Activated CD4-positive, alpha-beta memory T cell treated with anti-CD3 and anti-CD28 coated beads for 36 hours (primary cell): ENCODE measurements around the gene R3HDML. TPM values are rescaled to one million over a fixed set of nuclear protein-coding genes. Genes with fewer than 3 reads are reported as not detected.

Experiments
- CTCF ChIA-PET: fragments of 350-600 bp; sonication (Branson Sonifier 250); formaldehyde crosslinking; loops from one replicate; lab custom pipeline; 2021; ENCODE audit warnings: antibody characterized with exemption, inconsistent platforms; lab: Charles Lee
- POLR2A ChIA-PET: fragments of 350-600 bp; sonication (Branson Sonifier 250); formaldehyde crosslinking; loops from one replicate; lab custom pipeline; 2021; ENCODE audit warnings: antibody characterized with exemption; lab: Charles Lee
- DNase-seq: peaks from one replicate; pipeline ENCODE4 v3.0.0-alpha.2; 2020
- H3K27ac Mint-ChIP-seq: one replicate; pipeline ENCODE4 v1.8.0; 2021; ENCODE audit warnings: mixed read lengths
- H3K27me3 Mint-ChIP-seq: one replicate; pipeline ENCODE4 v1.8.0; 2021; ENCODE audit warnings: mixed read lengths
- H3K36me3 Mint-ChIP-seq: one replicate; pipeline ENCODE4 v1.8.0; 2021; ENCODE audit warnings: mixed read lengths
- H3K4me1 Mint-ChIP-seq: one replicate; pipeline ENCODE4 v1.8.0; 2021; ENCODE audit warnings: low read depth, mixed read lengths
- H3K4me3 Mint-ChIP-seq: one replicate; pipeline ENCODE4 v1.8.0; 2021; ENCODE audit warnings: mild to moderate bottlenecking, mixed read lengths
- H3K9me3 Mint-ChIP-seq: one replicate; pipeline ENCODE4 v1.8.0; 2021; ENCODE audit warnings: mixed read lengths
- intact Hi-C: fragments of 100-400 bp; cut with micrococcal nuclease; formaldehyde crosslinking; loops from one replicate; pipeline ENCODE4 v1.15.1; 2023
- total RNA-seq, 2 experiments: library from RNA; stranded (reverse); gene quantifications; one replicate each; pipeline ENCODE4 v1.2.3, GENCODE V29; 2021

The R3HDML gene
- total RNA-seq, 2 experiments from 2014 or later = not detected

DNA sequence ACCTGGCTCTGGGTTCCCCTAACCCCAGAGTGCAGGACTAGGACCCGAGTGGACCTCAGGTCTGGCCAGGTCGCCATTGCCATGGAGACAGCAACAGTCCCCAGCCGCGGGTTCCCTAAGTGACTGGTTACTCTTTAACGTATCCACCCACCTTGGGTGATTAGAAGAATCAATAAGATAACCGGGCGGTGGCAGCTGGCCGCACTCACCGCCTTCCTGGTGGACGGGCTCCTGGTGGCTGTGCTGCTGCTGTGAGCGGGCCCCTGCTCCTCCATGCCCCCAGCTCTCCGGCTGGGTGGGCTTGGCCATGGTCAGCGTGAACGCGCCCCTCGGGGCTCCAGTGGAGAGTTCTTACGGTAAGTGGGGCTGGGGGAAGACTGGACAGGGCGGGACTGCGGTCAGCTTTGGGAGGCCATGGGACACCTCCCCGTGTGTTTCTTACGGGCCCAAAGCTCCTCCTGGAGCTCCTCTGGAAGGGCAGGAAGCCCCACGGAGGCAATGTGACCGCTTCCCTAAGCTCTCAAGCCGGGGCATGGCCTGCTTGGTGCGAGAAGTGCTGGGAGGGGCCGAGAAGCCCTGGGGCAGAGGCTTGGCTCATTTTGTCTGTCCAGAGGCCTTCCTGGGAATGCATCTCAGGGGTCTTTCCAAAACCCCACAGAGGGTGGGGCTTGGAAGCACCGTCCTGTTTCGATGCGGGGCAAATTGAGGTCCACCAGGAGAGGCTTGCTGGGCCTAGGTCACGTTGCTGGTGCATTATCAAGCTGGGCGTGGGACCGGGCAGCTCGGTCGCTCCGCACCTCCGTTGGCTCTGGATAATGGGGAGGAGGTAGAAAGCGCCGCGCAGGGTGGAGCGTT lies 18.9 kb downstream of the R3HDML start, which contains the start of gene HNF4A:
Gene HNF4A (plus strand): TSS at position 202 of the 855 bp plus-strand sequence. CDS start 106 bp downstream, at position 308.
- H3K27me3 Mint-ChIP-seq = peaks cover 8% of the 10 kb centered on the region
- CTCF ChIA-PET = interaction anchor here (0.6 kb wide), 1 partner anchor 16 kb away, joined by 3 read pairs; no protein-coding TSS in a partner anchor
- no peaks in the 10 kb centered on the region for H3K9me3 Mint-ChIP-seq
- no peak for DNase-seq
- H3K4me3 Mint-ChIP-seq = no peak within 1 kb of the TSS
- POLR2A ChIA-PET = no interaction called here
- H3K36me3 Mint-ChIP-seq = no peaks in the 10 kb centered on the region
- intact Hi-C loops = no loop called here
- H3K27ac Mint-ChIP-seq = no peak within 1 kb of the TSS
- no peaks in the 10 kb centered on the region for H3K4me1 Mint-ChIP-seq

DNA sequence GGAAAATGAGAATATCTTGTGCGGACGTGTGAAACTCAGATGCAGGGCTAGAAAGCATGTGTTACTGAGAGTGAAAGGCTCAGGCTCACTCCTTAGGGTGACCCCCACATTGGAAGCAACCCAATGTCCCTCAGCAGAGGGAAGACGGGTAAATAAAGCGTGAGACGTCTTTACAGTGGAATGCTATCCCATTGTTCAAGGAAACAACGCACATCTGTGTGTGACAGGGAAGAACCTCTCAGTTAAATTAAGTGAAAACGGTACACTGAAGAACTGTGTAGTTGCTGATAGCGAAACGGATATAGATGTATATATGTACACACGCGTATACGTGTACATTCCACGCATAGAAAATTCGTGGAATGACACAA lies 19.5 kb downstream of the R3HDML start:
- Mint-ChIP-seq H3K4me1 (no peaks in the 10 kb centered on the region), H3K27me3 (peaks cover 8% of the 10 kb centered on the region), H3K4me3 (no peak overlapping the region), H3K9me3 (no peaks in the 10 kb centered on the region), H3K36me3 (no peaks in the 10 kb centered on the region), H3K27ac (no peak overlapping the region)
- CTCF ChIA-PET = no interaction called here
- POLR2A ChIA-PET = no interaction called here
- intact Hi-C loops = no loop called here
- DNase-seq = no peak

DNA sequence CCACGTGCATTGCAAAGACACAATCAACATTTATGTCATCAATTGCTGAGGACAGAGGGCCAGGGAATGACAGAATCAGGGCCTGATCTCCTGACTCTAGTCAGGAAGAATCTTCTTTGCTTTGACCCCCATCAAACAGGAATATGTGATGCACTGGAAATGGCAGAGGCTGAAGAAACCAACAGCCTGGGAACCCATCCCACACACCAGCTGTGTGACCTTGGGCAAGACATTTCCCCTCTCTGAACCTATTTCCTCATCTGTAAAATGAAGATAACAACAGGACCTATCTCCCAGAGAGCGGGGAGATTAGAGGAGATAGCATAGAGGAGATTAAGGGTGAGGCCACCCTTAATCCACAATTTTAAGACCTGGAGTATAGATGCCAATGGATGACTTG lies 20.2 kb downstream of the R3HDML start:
- no peaks in the 10 kb centered on the region for H3K36me3 Mint-ChIP-seq
- peaks cover 8% of the 10 kb centered on the region for H3K27me3 Mint-ChIP-seq
- ChIA-PET CTCF (interaction anchor here (0.9 kb wide), 1 partner anchor 28 kb away, joined by 3 read pairs; no protein-coding TSS in a partner anchor), POLR2A (no interaction called here)
- H3K4me1 Mint-ChIP-seq = no peaks in the 10 kb centered on the region
- no peak overlapping the region for H3K27ac Mint-ChIP-seq
- DNase-seq = no peak
- no peaks in the 10 kb centered on the region for H3K9me3 Mint-ChIP-seq
- intact Hi-C loops = no loop called here
- H3K4me3 Mint-ChIP-seq = no peak overlapping the region

DNA sequence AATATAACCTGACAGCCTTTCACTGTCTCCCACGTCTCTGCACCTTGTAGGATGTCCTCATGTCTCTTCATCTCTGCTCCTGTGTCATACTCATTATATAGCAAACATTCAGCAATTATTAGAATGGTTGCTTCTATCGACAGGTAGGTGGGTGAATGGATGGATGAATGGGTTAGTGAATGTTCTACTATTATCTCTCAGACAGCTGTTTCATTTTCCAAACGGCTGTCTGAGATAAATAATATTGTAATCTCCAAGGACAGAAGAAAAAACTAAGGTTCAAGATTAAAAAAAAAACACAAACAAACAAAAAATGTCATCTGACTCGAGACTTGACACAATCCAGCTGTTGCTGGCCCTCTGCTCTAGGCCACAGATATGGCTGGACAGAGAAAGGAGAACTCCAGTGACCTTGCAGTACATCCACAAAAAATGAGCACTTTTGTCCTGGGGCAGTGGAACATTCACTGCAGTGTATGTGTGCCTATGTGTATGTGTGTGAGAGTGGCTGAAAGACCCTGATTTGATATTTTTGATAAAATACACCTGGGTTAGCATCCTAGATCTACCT lies 20.8 kb downstream of the R3HDML start:
- ChIA-PET CTCF (interaction anchor here (0.9 kb wide), 1 partner anchor 27 kb away, joined by 3 read pairs; no protein-coding TSS in a partner anchor), POLR2A (no interaction called here)
- intact Hi-C loops = no loop called here
- no peaks in the 10 kb centered on the region for H3K4me1 Mint-ChIP-seq
- H3K27me3 Mint-ChIP-seq = peaks cover 6% of the 10 kb centered on the region
- no peak overlapping the region for H3K4me3 Mint-ChIP-seq
- DNase-seq = no peak
- H3K36me3 Mint-ChIP-seq = no peaks in the 10 kb centered on the region
- H3K9me3 Mint-ChIP-seq = no peaks in the 10 kb centered on the region
- H3K27ac Mint-ChIP-seq = no peak overlapping the region

DNA sequence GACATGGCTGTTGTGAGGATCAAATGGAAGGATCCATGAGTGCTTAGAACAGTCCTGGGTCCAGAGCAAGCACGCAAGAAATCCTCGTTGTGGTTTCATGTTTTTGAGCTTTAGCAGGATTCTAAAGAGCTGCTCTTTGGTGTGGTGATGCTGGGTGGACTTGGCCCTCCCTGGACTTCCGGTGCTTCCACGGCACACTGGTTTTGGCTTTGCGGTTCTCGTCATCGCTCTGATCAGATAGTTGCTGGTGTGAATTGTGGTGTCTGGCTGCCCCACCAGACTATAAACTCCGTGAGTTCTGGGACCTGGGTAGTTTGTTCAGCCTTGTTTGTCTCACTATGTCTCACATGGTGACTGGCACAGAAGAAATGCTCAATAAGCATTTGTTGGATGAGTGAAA lies 21.9 kb downstream of the R3HDML start:
- no peaks in the 10 kb centered on the region for H3K4me1 Mint-ChIP-seq
- peaks cover 6% of the 10 kb centered on the region for H3K27me3 Mint-ChIP-seq
- intact Hi-C loops = no loop called here
- no peak overlapping the region for H3K4me3 Mint-ChIP-seq
- H3K27ac Mint-ChIP-seq = no peak overlapping the region
- H3K36me3 Mint-ChIP-seq = no peaks in the 10 kb centered on the region
- DNase-seq = no peak
- no peaks in the 10 kb centered on the region for H3K9me3 Mint-ChIP-seq
- CTCF ChIA-PET = no interaction called here
- POLR2A ChIA-PET = no interaction called here

DNA sequence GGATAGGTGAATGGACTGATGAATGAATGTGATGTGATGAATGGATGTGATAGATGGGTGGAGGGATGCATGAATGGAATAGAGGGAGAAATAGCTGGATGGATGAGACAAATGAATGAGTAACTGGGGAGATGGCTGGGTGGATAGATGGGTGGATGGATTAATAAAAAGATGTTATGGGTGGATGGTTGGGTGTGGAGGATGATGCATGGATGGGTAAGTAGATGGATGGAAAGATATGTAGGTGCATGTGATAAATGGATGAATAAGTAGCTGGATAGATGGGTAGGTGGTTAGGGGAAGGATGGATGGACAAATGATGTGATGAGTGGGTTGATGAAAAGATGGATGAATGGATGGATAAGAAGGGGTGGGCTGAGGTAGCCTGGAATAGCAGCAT lies 23.4 kb downstream of the R3HDML start:
- intact Hi-C loops = no loop called here
- POLR2A ChIA-PET = no interaction called here
- no peaks in the 10 kb centered on the region for H3K4me1 Mint-ChIP-seq
- H3K27ac Mint-ChIP-seq = no peak overlapping the region
- H3K9me3 Mint-ChIP-seq = no peaks in the 10 kb centered on the region
- CTCF ChIA-PET = interaction anchor here (1.0 kb wide), 1 partner anchor 170 kb away, joined by 3 read pairs; no protein-coding TSS in a partner anchor
- peaks cover 2% of the 10 kb centered on the region for H3K27me3 Mint-ChIP-seq
- no peak overlapping the region for H3K4me3 Mint-ChIP-seq
- no peaks in the 10 kb centered on the region for H3K36me3 Mint-ChIP-seq
- no peak for DNase-seq

DNA sequence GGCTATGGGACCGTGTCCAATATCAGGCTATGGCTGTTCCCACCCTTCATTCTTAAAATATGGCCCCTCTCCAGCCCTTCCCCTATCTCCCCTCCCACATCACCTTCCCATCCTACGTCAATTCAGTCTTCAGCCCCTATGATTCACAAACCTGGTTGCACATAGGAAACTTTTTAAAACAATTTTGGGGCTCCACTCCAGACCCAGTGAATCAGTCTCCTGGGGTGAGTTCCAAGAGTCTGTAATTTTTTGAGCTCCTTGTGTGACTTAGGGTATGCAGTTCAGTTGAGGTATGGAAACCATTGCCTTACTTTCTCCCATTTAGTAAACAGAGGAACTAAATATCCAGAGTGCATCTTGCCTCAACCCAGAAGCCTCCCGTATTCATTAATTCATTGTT lies 24.2 kb downstream of the R3HDML start:
- ChIA-PET POLR2A (no interaction called here), CTCF (interaction anchor here (1.0 kb wide), 1 partner anchor 171 kb away, joined by 3 read pairs; no protein-coding TSS in a partner anchor)
- Mint-ChIP-seq H3K4me1 (no peaks in the 10 kb centered on the region), H3K9me3 (no peaks in the 10 kb centered on the region), H3K27me3 (peaks cover 2% of the 10 kb centered on the region), H3K27ac (no peak overlapping the region), H3K4me3 (no peak overlapping the region), H3K36me3 (no peaks in the 10 kb centered on the region)
- DNase-seq = no peak
- intact Hi-C loops = no loop called here

DNA sequence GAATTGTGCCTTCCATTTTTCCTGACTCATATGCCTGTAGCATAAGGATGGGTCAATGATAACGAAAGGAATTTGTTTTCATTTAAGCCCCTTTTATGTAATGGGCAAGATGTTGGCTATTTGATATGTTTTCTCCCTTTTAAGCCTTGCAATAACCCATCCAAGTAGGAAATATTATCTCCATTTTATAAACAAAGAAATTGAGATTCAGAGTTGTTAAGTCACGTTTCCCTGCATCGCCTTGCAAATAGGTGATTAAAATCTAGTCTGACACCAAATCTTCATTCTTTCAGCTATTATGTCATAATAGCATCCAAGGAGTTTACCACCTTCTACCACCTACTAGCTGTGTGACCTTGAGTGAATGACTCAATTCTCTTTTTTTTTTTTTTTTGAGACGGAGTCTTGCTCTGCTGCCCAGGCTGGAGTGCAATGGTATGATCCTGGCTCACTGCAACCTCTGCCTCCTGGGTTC lies 25.7 kb downstream of the R3HDML start:
- ChIA-PET CTCF (interaction anchor here (0.9 kb wide), 1 partner anchor 246 kb away, joined by 3 read pairs; no protein-coding TSS in a partner anchor), POLR2A (no interaction called here)
- Mint-ChIP-seq H3K36me3 (no peaks in the 10 kb centered on the region), H3K27me3 (peaks cover 2% of the 10 kb centered on the region), H3K4me1 (no peaks in the 10 kb centered on the region), H3K27ac (no peak overlapping the region), H3K4me3 (no peak overlapping the region), H3K9me3 (no peaks in the 10 kb centered on the region)
- no peak for DNase-seq
- intact Hi-C loops = no loop called here

DNA sequence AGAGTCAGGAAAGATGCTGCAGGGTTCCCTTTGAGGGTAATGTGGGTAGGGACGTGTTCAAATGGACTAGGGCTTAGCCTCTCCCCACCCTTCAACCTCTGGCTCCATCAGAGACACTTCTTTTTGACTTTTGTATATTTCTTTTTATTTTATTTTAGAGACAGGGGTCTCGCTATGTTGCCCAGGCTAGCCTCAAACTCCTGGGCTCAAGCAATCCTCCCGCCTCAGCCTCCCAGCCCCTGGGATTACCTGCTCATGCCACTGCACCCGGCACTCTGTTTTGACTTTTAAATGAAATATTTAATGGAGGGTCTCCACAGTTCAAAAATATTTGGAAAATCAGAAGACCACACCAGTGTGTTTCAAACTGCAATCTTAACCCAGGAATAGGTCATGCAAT lies 27.2 kb downstream of the R3HDML start:
- H3K27ac Mint-ChIP-seq = no peak overlapping the region
- intact Hi-C loops = no loop called here
- H3K4me1 Mint-ChIP-seq = no peaks in the 10 kb centered on the region
- DNase-seq = no peak
- no peak overlapping the region for H3K4me3 Mint-ChIP-seq
- ChIA-PET POLR2A (no interaction called here), CTCF (interaction anchor here (1.0 to 1.2 kb wide), 2 partner anchors 20 to 245 kb away, joined by 3 to 4 read pairs; no protein-coding TSS in a partner anchor)
- no peaks in the 10 kb centered on the region for H3K9me3 Mint-ChIP-seq
- no peaks in the 10 kb centered on the region for H3K36me3 Mint-ChIP-seq
- no peaks in the 10 kb centered on the region for H3K27me3 Mint-ChIP-seq

DNA sequence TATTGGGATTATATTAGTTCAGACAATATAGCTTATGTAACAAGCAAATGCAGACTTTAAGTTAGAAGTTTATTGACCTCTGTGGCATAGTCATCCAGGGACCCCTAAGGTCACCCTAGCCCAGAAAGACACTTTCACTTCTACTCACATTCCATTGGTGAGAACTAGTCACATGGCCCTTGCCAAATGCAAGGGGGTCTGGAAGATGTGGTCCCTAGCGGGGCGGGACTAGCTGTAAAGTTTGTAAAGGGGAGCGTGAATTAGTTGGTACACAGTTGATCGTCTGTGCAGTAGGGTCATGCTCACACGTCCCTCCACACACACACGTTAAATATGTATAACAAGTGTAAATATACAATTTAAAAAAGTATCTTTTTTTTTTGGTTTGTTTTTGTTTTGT lies 27.9 kb downstream of the R3HDML start:
- intact Hi-C loops = no loop called here
- Mint-ChIP-seq H3K4me3 (no peak overlapping the region), H3K4me1 (no peaks in the 10 kb centered on the region), H3K9me3 (no peaks in the 10 kb centered on the region), H3K27ac (no peak overlapping the region), H3K27me3 (no peaks in the 10 kb centered on the region), H3K36me3 (no peaks in the 10 kb centered on the region)
- ChIA-PET CTCF (interaction anchor here (1.2 to 1.4 kb wide), 2 partner anchors 19 to 20 kb away, joined by 3 to 4 read pairs; no protein-coding TSS in a partner anchor), POLR2A (interaction anchor here (1.2 kb wide), 1 partner anchor 9 kb away, joined by 3 read pairs; no protein-coding TSS in a partner anchor)
- no peak for DNase-seq

DNA sequence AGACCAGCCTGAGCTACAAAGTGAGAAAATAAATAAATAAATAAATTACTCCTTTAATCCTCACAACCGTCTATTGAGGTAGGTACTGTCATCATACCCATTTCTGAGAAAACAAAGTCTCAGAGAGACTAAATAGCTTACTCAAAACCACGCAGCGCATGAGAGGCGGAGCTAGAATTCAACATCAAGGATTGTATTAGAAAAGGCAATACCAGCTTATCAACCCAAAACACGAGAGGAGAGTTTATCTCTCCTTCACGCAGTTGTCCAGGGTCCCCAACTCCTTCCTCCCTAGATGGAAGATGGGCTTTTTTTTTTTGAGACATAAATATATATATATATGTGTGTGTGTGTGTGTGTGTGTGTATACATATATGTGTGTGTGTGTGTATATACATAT lies 30.9 kb downstream of the R3HDML start:
- Mint-ChIP-seq H3K4me3 (no peak overlapping the region), H3K27ac (no peak overlapping the region), H3K36me3 (no peaks in the 10 kb centered on the region), H3K9me3 (no peaks in the 10 kb centered on the region), H3K4me1 (no peaks in the 10 kb centered on the region), H3K27me3 (no peaks in the 10 kb centered on the region)
- no peak for DNase-seq
- ChIA-PET POLR2A (no interaction called here), CTCF (interaction anchor here (1.1 to 1.3 kb wide), 2 partner anchors 17 to 151 kb away, joined by 5 to 6 read pairs; no protein-coding TSS in a partner anchor)
- intact Hi-C loops = no loop called here

DNA sequence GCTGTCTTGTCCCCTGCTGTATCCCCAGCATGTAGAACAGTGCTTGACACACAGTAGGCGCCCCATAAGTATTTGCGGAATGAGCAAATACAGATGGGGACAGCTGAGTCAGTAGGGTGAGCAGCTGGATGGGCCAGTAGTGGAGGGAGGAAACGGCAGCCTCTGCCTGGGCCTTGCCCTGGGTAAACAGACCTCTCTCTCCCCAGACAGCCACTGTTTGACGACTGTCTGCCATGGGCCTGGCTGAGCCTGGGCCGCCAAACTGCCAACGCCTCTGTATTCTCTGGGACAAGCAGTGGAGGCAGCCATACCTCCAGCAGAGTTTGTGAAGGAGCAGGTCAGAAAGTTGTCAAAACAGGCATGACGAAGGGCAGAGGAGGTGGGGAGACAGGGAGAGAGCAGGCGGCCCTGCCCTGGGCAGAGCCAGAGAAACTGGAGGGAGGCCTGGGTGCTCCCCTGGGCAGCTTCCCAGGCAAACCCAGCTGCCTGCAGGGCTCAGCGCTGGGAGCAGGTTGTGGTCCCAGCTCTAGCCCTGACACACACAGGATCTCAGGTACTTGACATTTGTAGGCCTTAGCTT lies 33.9 kb downstream of the R3HDML start:
- no peak overlapping the region for H3K27ac Mint-ChIP-seq
- no peaks in the 10 kb centered on the region for H3K9me3 Mint-ChIP-seq
- H3K4me3 Mint-ChIP-seq = no peak overlapping the region
- POLR2A ChIA-PET = no interaction called here
- intact Hi-C loops = no loop called here
- H3K27me3 Mint-ChIP-seq = no peaks in the 10 kb centered on the region
- no peak for DNase-seq
- no peaks in the 10 kb centered on the region for H3K4me1 Mint-ChIP-seq
- no peaks in the 10 kb centered on the region for H3K36me3 Mint-ChIP-seq
- CTCF ChIA-PET = interaction anchor here (0.6 to 2.3 kb wide), 2 partner anchors 14 to 15 kb away, joined by 3 to 8 read pairs; no protein-coding TSS in a partner anchor
